ENCODE measurements around the gene RNF126.

The RNF126 gene

GRCh38 chr19:648305-648704, 14.7 kb downstream of the RNF126 start:
- DNase-seq (ENCODE audit: insufficient read length, low spot score), result no peak
- FAIRE-seq, result no peak

DNA sequence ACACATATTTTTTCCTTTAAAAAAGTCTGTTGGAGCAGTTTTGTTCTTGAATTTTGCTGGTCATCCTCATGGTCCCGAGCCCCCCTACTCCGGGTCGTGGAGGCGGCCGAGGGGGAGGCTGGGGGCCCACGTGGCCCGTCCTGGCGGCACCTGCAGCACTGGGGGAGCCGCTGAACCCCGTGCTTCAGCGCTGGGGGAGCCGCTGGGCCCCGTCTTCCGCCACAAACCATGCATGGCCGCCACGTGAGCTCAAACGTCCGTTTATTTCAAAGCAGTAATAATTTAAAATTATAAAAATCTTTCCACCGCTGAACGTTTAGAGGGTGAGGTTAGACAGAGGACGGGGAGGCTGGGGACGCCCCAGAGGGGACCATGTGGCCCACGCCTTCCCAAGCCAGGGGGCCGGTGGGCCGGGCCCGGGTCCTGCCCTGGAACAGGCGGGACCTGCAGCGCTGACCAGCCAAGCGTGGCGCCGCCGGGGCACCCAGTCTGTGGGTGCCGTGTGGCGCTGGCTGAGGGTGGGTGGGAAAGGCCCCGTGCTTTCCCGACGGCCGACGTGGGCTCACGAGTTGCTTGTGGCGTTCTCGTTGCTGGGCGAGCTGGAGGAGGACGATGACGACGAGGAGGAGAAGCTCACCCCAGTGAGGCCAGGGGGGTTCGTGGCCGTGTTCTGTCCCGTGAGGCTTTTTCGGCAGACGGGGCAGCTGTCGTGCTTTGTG, 15.3 kb downstream of the RNF126 start:
- no peak for DNase-seq (ENCODE audit: insufficient read length, low spot score)
- FAIRE-seq, result no peak

GRCh38 chr19:646779-647565, 16.0 kb downstream of the RNF126 start:
- FAIRE-seq, result no peak
- DNase-seq (ENCODE audit: insufficient read length, low spot score), result no peak

GRCh38 chr19:645912-646778, 16.9 kb downstream of the RNF126 start:
- FAIRE-seq (no peak), DNase-seq (ENCODE audit: insufficient read length, low spot score) (no peak)

DNA sequence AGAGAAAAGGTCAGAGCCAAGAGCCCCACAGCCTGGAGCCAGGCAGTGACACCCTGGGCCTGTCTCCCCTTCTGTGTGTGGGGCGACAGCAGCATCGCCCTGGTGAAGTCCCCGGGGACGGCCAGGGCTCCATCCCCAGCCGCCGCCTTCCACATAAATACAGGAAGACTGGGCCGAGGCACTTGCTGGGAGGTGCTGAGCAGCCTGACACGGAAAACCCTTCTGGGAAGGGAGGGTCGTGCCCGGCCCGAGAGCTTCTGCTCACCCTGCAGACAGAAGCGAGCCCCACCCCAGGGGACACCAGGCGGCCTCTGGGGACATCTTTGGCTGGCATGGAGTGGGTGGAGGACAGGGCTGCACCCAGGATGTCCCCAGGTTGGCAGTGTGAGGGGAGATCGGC, 18.2 kb downstream of the RNF126 start:
- no peak for FAIRE-seq

GRCh38 chr19:644363-644762, 18.7 kb downstream of the RNF126 start:
- FAIRE-seq (no peak), DNase-seq (ENCODE audit: insufficient read length, low spot score) (no peak)

More for the DNA sequence above, 18.2 kb downstream of the RNF126 start:
- DNase-seq (ENCODE audit: insufficient read length, low spot score), result no peak

DNA sequence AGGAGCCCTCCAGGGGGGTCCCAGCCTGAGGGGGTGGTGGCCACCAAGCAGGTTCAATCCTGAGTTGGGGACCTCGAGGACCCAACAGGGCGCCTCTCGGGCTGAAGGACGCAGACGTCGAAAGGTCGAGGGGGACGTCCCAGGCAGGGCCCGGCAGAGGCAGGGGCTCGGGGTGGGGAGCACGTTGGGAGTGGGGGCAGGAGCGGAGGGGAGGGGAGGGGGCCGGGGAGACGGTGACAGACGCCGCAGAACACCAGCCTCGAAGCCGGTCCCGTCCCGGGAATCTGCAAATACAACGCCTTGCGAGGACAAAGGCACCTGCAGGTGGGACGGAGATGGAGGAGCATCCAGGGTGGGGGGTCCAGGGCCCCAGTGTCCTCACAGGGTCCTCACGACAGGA, 19.3 kb downstream of the RNF126 start:
- FAIRE-seq (no peak), DNase-seq (ENCODE audit: insufficient read length, low spot score) (no peak)

GRCh38 chr19:642767-643727, 20.0 kb downstream of the RNF126 start:
- DNase-seq (ENCODE audit: insufficient read length, low spot score) (no peak), FAIRE-seq (no peak)

GRCh38 chr19:641702-642101, 21.3 kb downstream of the RNF126 start:
- FAIRE-seq (no peak), DNase-seq (ENCODE audit: insufficient read length, low spot score) (no peak)

GRCh38 chr19:640606-641189, 22.3 kb downstream of the RNF126 start:
- DNase-seq (ENCODE audit: insufficient read length, low spot score) (no peak), FAIRE-seq (no peak)

GRCh38 chr19:640161-640558, 22.9 kb downstream of the RNF126 start:
- no peak for DNase-seq (ENCODE audit: insufficient read length, low spot score)
- no peak for FAIRE-seq

DNA sequence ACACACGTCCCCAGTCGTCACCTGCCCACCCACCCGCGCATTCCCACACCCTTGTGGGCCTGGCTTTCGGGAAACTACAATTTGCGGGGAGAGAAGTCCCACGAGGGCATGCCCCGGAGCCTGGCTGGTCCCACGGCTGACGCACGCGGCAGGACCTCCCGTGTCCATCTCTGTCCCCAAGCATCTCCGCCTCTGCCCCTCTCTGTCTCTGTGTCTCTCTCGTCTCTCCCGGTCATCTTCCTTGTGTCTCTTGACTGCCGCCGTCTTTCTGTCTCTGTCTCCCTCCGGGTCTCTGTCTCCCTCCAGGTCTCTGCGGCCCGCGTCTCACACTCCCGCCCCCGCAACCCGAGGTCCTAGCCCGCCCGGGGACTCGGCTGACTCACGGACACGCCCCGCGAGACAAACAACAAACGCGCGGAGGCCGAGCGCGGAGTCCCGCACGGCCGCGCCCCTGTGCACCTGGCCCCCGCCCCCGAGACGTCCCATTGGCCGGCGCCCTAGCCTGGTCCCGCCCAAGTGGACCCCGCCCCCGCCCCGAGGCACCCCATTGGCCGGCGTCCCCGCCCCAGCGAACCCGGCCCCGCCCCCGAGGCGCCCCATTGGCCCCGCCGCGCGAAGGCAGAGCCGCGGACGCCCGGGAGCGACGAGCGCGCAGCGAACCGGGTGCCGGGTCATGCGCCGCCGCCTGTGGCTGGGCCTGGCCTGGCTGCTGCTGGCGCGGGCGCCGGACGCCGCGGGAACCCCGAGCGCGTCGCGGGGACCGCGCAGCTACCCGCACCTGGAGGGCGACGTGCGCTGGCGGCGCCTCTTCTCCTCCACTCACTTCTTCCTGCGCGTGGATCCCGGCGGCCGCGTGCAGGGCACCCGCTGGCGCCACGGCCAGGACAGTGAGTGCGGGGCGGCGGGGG, 23.5 kb downstream of the RNF126 start, which contains the start of gene FGF22:
FGF22 (plus strand) TSS at position 627 of the 908 bp plus-strand sequence; CDS start at position 674, 47 bp downstream.
- peak; percentile 77 for FAIRE-seq

GRCh38 chr19:638906-639252, 24.1 kb downstream of the RNF126 start:
- FAIRE-seq (no peak), DNase-seq (ENCODE audit: insufficient read length, low spot score) (no peak)

More for the DNA sequence above, 23.5 kb downstream of the RNF126 start, which contains the start of gene FGF22:
- DNase-seq (ENCODE audit: insufficient read length, low spot score), result peak; percentile 99

DNA sequence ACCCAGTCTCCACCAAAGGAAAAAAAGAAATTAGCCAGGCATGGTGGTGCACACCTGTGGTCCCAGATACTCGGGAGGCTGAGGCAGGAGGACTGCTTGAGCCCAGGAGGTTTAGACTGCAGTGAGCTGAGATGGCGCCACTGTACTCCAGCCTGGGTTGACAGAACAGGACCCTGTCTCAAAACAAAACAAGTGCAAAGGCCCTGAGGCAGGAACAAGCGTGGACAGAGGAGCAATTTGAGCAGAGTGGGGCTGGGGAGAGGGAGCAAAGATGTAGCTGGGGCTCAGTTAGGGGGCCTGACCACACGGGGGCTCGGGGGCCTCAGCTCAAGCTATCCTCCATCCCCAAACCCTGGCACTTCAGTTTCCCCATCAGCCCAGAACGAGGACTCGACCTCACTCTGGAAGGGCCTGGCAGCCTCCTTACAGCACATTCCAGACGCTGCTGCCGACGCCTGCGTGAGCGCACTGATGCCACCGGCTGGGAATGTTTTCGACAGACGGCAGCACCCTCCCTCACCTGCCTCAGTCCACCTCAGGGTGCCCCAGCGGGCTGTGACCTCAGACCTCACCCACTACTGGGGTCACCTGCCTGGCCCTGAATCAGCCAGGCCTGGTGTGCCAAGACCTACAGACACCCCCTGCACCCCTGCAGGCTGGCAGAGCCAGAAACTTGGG, 27.9 kb downstream of the RNF126 start:
- DNase-seq (ENCODE audit: insufficient read length, low spot score) (no peak), FAIRE-seq (no peak)

DNA sequence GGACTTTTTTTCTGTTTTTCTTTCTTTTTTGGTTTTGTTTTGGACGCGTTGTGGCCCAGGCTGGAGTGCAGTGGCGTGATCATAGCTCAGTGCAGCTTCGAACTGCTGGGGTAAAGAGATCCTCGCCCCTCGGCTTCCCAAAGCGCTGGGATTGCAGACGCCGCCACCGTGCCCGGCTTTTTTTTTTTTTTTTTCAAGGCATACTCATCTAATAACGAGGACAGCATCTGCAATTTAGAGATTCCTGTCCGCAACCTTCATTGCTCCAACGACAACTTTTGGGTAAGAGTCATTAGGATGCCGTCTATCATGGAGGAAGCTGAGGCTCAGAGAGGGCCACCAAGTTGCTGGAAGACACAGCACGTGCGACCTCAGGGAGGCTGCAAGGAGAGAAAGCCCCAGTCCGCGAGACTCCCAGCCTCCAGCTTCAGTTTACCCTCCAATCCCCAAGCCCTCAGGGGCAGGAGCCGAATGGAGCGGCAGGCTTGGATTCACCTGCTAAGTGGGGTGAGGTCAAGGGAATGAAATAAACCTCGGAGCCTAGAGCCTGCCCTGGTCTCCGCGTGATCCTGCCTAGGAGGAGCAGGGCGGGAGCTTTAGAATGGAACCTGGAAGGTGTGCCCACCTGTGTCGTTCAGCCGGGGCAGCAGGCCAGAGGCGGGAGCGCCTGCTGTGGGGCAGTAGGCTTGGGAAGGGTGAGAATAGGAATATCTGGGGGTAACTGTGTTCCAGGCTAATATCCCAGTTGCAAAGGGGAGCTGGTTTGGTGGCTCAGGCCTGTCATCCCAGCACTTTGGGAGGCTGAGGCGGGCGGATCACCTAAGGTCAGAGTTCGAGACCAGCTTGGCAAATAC, 29.0 kb downstream of the RNF126 start:
- peak; percentile 31 for FAIRE-seq
- no peak for DNase-seq (ENCODE audit: insufficient read length, low spot score)

GRCh38 chr19:633068-633785, 29.8 kb downstream of the RNF126 start, which contains the start of gene POLRMT:
TSS of gene POLRMT (minus strand) at chr19:633537. CDS start at chr19:633512, 25 bp downstream.
- peak; percentile 100 for DNase-seq (ENCODE audit: insufficient read length, low spot score)
- FAIRE-seq, result peak; percentile 98
